T-cell (primary cell): ENCODE results near the gene MAU2. TPM values are rescaled to one million over a fixed set of nuclear protein-coding genes. Genes with fewer than 3 reads are reported as not detected.
A peak's percentile ranks its signal among the peaks of the same experiment; 100 is the strongest.

Experiments
- ATAC-seq, 4 experiments: fragments of 200-7000 bp in 3 of 4; fragments of 150-1000 bp in 1 of 4; cut with Tn5 transposase; replicated peaks in 1 of 4; 1 replicate in 3 of 4; 2 replicates in 1 of 4; pipeline ENCODE4 v1.10.0; 2021; ENCODE audit warnings: moderate library complexity in 3 of 4, mild to moderate bottlenecking in 2 of 4, moderate number of reproducible peaks in 1 of 4
- CTCF ChIA-PET, 2 donors: fragments of 300-600 bp; sonication (Branson Sonifier 250); formaldehyde crosslinking; loops; one replicate each; lab custom pipeline; 2022; ENCODE audit warnings: antibody characterized with exemption in 2 of 2; lab: Charles Lee
- POLR2A ChIA-PET, 2 donors: fragments of 300-600 bp; sonication (Branson Sonifier 250); formaldehyde crosslinking; loops; one replicate each; lab custom pipeline; 2022; ENCODE audit warnings: antibody characterized with exemption in 2 of 2; lab: Charles Lee
- DNase-seq, 35 experiments: peaks; one replicate each; pipeline versions ENCODE4 v3.0.0 to v3.0.0-alpha.2; 2013 to 2023
- H3K27ac ChIP-seq: one replicate; pipeline ENCODE4 v1.5.1; 2013; ENCODE audit warnings: low read length
- H3K27me3 ChIP-seq, 2 experiments: replicated peaks in 1 of 2; 1 replicate in 1 of 2; 2 replicates in 1 of 2; pipeline versions ENCODE4 v1.6.1 to v1.7.0; 2013; ENCODE audit warnings: low read length in 1 of 2, mixed read lengths in 1 of 2; ENCODE audit not compliant: control insufficient read depth in 2 of 2, insufficient read depth in 2 of 2; ENCODE audit errors: extremely low read depth in 1 of 2
- H3K36me3 ChIP-seq, 2 donors: 1 replicate in 1 of 2; 2 replicates in 1 of 2; pipeline versions ENCODE4 v1.6.1 to v1.7.0; 2013; ENCODE audit warnings: low read length in 1 of 2; ENCODE audit not compliant: control insufficient read depth in 2 of 2, insufficient read depth in 1 of 2; ENCODE audit errors: extremely low read depth in 1 of 2
- H3K4me1 ChIP-seq, 2 experiments: 1 replicate in 1 of 2; 2 replicates in 1 of 2; pipeline versions ENCODE4 v1.6.1 to v1.7.0; 2013; ENCODE audit warnings: low read length in 2 of 2, mixed read lengths in 1 of 2; ENCODE audit not compliant: insufficient read depth in 2 of 2, control insufficient read depth in 1 of 2; ENCODE audit errors: extremely low read depth in 1 of 2
- H3K4me3 ChIP-seq, 2 donors: 1 replicate in 1 of 2; 2 replicates in 1 of 2; pipeline versions ENCODE4 v1.5.1 to v1.7.0; 2013; ENCODE audit warnings: mild to moderate bottlenecking in 2 of 2, low read length in 1 of 2, moderate library complexity in 1 of 2; ENCODE audit not compliant: control insufficient read depth in 1 of 2; ENCODE audit errors: extremely low read depth in 1 of 2
- H3K9me3 ChIP-seq: 2 replicates; pipeline ENCODE4 v1.7.0; 2013
- H3K27ac Mint-ChIP-seq, 2 donors: one replicate each; pipeline ENCODE4 v1.8.0; 2020 to 2021; ENCODE audit warnings: mild to moderate bottlenecking in 2 of 2, mixed read lengths in 2 of 2
- H3K27me3 Mint-ChIP-seq, 2 donors: one replicate each; pipeline ENCODE4 v1.8.0; 2021 to 2022; ENCODE audit warnings: mixed read lengths in 2 of 2
- H3K36me3 Mint-ChIP-seq: one replicate; pipeline ENCODE4 v1.8.0; 2021; ENCODE audit warnings: mixed read lengths
- H3K4me1 Mint-ChIP-seq, 3 donors: one replicate each; pipeline ENCODE4 v1.8.0; 2020 to 2022; ENCODE audit warnings: mixed read lengths in 3 of 3, mild to moderate bottlenecking in 1 of 3
- H3K4me3 Mint-ChIP-seq, 3 donors: one replicate each; pipeline ENCODE4 v1.8.0; 2020 to 2022; ENCODE audit warnings: mild to moderate bottlenecking in 3 of 3, mixed read lengths in 3 of 3, moderate library complexity in 3 of 3
- H3K9me3 Mint-ChIP-seq, 3 donors: one replicate each; pipeline ENCODE4 v1.8.0; 2020 to 2022; ENCODE audit warnings: mixed read lengths in 3 of 3
- WGBS: methylation state at CpG from one replicate; pipeline ENCODE4 v1.1.5; 2013; ENCODE audit warnings: missing lambda C conversion rate; ENCODE audit not compliant: insufficient coverage; 5-methylcytosine and 5-hydroxymethylcytosine counted together
- total RNA-seq, 35 experiments: library from RNA in 6 of 35; stranded (reverse) in 6 of 35; fragments of 120-200 nt in 1 of 35; gene quantifications; one replicate each; pipeline versions ENCODE4 v1.2.1 to v1.2.4 and lab custom pipeline; 2013 to 2026

MAU2 gene
- total RNA-seq, 5 donors from 2014 or later (not counting 1 experiment from before 2014, with no cell fraction given), result 143 to 159 (median 150) TPM

GRCh38 chr19:19316082-19316481 lies 4.5 kb upstream of the MAU2 start:
- Histone ChIP-seq H3K4me3 (no peak overlapping the region), H3K27me3 (no peaks in the 10 kb centered on the region), H3K36me3 (peaks cover 10 to 28% of the 10 kb centered on the region in 2 donors), H3K4me1 (peaks cover 8 to 25% of the 10 kb centered on the region in 2 experiments), H3K9me3 (no peaks in the 10 kb centered on the region), H3K27ac (no peak overlapping the region)
- Mint-ChIP-seq H3K4me1 (peaks cover 29% of the 10 kb centered on the region in 3 donors), H3K9me3 (no peaks in the 10 kb centered on the region), H3K27ac (no peak overlapping the region), H3K27me3 (no peaks in the 10 kb centered on the region), H3K36me3 (peaks cover 23% of the 10 kb centered on the region), H3K4me3 (no peak overlapping the region)
- no peak for DNase-seq
- 100% methylated on average over 1 of the region's 1 CpG for WGBS
- no peak for ATAC-seq
- ChIA-PET CTCF (interaction anchor here in 1 of 2 donors (0.5 kb wide), 1 partner anchor 1578 kb away, joined by 4 read pairs; no protein-coding TSS in a partner anchor), POLR2A (interaction anchor here in 1 of 2 donors (0.6 kb wide), 1 partner anchor 247 kb away, joined by 3 read pairs; no protein-coding TSS in a partner anchor)

- H3K4me3 Mint-ChIP-seq, result peak overlapping the region; percentile 92 to 95 (median 95)
- H3K36me3 ChIP-seq, result peaks cover 10 to 14% of the 10 kb centered on the region in 2 donors
- peaks cover 13 to 58% of the 10 kb centered on the region in 2 experiments for H3K4me1 ChIP-seq
- no peaks in the 10 kb centered on the region for H3K27me3 Mint-ChIP-seq
- H3K36me3 Mint-ChIP-seq, result peaks cover 25% of the 10 kb centered on the region
- ChIA-PET CTCF (no interaction called here), POLR2A (no interaction called here)
- peaks cover 47 to 57% (median 52%) of the 10 kb centered on the region in 3 donors for H3K4me1 Mint-ChIP-seq
- H3K4me3 ChIP-seq, result peak overlapping the region; percentile 96 to 99
- peak overlapping the region; percentile 97 for H3K27ac ChIP-seq
- H3K27ac Mint-ChIP-seq, result peak overlapping the region; percentile 99 to 100
- H3K27me3 ChIP-seq, result no peaks in the 10 kb centered on the region
- ATAC-seq, result no peak
- 6% methylated on average over 30 of the region's 32 CpGs for WGBS
- peak in 2 of 35 experiments; percentile 5 to 16 for DNase-seq
- H3K9me3 Mint-ChIP-seq, result no peaks in the 10 kb centered on the region
- no peaks in the 10 kb centered on the region for H3K9me3 ChIP-seq
Observed at GRCh38 chr19:19319732-19320360, 783 bp upstream of the MAU2 start.

- POLR2A ChIA-PET, result no interaction called here
- H3K9me3 ChIP-seq, result no peaks in the 10 kb centered on the region
- Mint-ChIP-seq H3K9me3 (no peaks in the 10 kb centered on the region), H3K4me1 (peaks cover 51 to 59% (median 59%) of the 10 kb centered on the region in 3 donors), H3K4me3 (peak overlapping the region; percentile 92 to 95 (median 95)), H3K27ac (peak overlapping the region; percentile 99 to 100), H3K36me3 (peaks cover 25% of the 10 kb centered on the region), H3K27me3 (no peaks in the 10 kb centered on the region)
- ATAC-seq (peak in 1 of 4 experiments; percentile 1), DNase-seq (peak in 3 of 35 experiments; percentile 6 to 38 (median 6))
- peak overlapping the region; percentile 97 for H3K27ac ChIP-seq
- no peaks in the 10 kb centered on the region for H3K27me3 ChIP-seq
- H3K4me1 ChIP-seq, result peaks cover 13 to 62% of the 10 kb centered on the region in 2 experiments
- 0% methylated on average over 31 of the region's 34 CpGs for WGBS
- H3K4me3 ChIP-seq, result peak overlapping the region; percentile 96 to 99
- H3K36me3 ChIP-seq, result peaks cover 5 to 18% of the 10 kb centered on the region in 2 donors
- CTCF ChIA-PET, result no interaction called here
Observed at GRCh38 chr19:19321141-19321577, 530 bp downstream of the MAU2 start.

- Histone ChIP-seq H3K4me1 (peaks cover 16 to 58% of the 10 kb centered on the region in 2 experiments), H3K4me3 (no peak overlapping the region), H3K27ac (no peak overlapping the region), H3K36me3 (peaks cover 19 to 25% of the 10 kb centered on the region in 2 donors), H3K9me3 (no peaks in the 10 kb centered on the region), H3K27me3 (no peaks in the 10 kb centered on the region)
- Mint-ChIP-seq H3K27me3 (no peaks in the 10 kb centered on the region), H3K27ac (peak overlapping the region in 1 of 2 donors; percentile 25), H3K9me3 (no peaks in the 10 kb centered on the region), H3K4me1 (peaks cover 53 to 61% (median 59%) of the 10 kb centered on the region in 3 donors), H3K4me3 (peak overlapping the region in 1 of 3 donors; percentile 34), H3K36me3 (peaks cover 28% of the 10 kb centered on the region)
- ChIA-PET POLR2A (interaction anchor here (0.5 to 0.6 kb wide), 2 partner anchors 9 to 118 kb away, joined by 3 to 6 read pairs; no protein-coding TSS in a partner anchor), CTCF (no interaction called here)
- DNase-seq (no peak), ATAC-seq (no peak)
- 97% methylated on average over 6 of the region's 7 CpGs for WGBS
Observed at GRCh38 chr19:19324059-19324770, 3.6 kb downstream of the MAU2 start.

GRCh38 chr19:19327672-19328071 lies 7.0 kb downstream of the MAU2 start:
- Histone ChIP-seq H3K27ac (no peak overlapping the region), H3K9me3 (no peaks in the 10 kb centered on the region), H3K4me3 (no peak overlapping the region), H3K36me3 (peaks cover 33 to 50% of the 10 kb centered on the region in 2 donors), H3K27me3 (no peaks in the 10 kb centered on the region), H3K4me1 (peaks cover 4 to 36% of the 10 kb centered on the region in 2 experiments)
- 99% methylated on average over 8 of the region's 8 CpGs for WGBS
- Mint-ChIP-seq H3K27me3 (no peaks in the 10 kb centered on the region), H3K4me1 (peaks cover 40 to 46% (median 43%) of the 10 kb centered on the region in 3 donors), H3K36me3 (peaks cover 35% of the 10 kb centered on the region), H3K27ac (no peak overlapping the region), H3K9me3 (no peaks in the 10 kb centered on the region), H3K4me3 (no peak overlapping the region)
- DNase-seq (no peak), ATAC-seq (no peak)
- CTCF ChIA-PET, result interaction anchor here in 1 of 2 donors (0.6 kb wide), 1 partner anchor 153 kb away, joined by 3 read pairs; no protein-coding TSS in a partner anchor
- POLR2A ChIA-PET, result no interaction called here

GRCh38 chr19:19329126-19329525 lies 8.5 kb downstream of the MAU2 start:
- CTCF ChIA-PET, result no interaction called here
- peaks cover 34 to 57% of the 10 kb centered on the region in 2 donors for H3K36me3 ChIP-seq
- POLR2A ChIA-PET, result no interaction called here
- 34% methylated on average over 6 of the region's 6 CpGs for WGBS
- DNase-seq (no peak), ATAC-seq (no peak)
- H3K4me1 Mint-ChIP-seq, result peaks cover 33 to 38% (median 37%) of the 10 kb centered on the region in 3 donors
- H3K27ac ChIP-seq, result no peak overlapping the region
- no peak overlapping the region for H3K4me3 ChIP-seq
- H3K4me1 ChIP-seq, result peaks cover 4 to 22% of the 10 kb centered on the region in 2 experiments
- H3K9me3 ChIP-seq, result no peaks in the 10 kb centered on the region
- H3K27me3 Mint-ChIP-seq, result no peaks in the 10 kb centered on the region
- H3K27me3 ChIP-seq, result no peaks in the 10 kb centered on the region
- H3K36me3 Mint-ChIP-seq, result peaks cover 28% of the 10 kb centered on the region
- peak overlapping the region; percentile 52 to 79 for H3K27ac Mint-ChIP-seq
- H3K4me3 Mint-ChIP-seq, result no peak overlapping the region
- no peaks in the 10 kb centered on the region for H3K9me3 Mint-ChIP-seq
